Measurements from ENCODE around the gene ADGRE3.
"Not testable (repeated sequence)": the region's sequence is repeated elsewhere in the genome, so short reads cannot be mapped to it uniquely, and the experiment has no call there.

Gene ADGRE3

GRCh38 chr19:14603990-14604387 lies 70.7 kb downstream of the ADGRE3 start:
- H3K9me3 ChIP-seq (ENCODE audit: control insufficient read depth, insufficient read depth, low read length): no peaks in the 10 kb centered on the region
- no peak overlapping the region for H3K9ac ChIP-seq (ENCODE audit: low read depth, low read length)
- no peaks in the 10 kb centered on the region for H3K36me3 ChIP-seq (ENCODE audit: insufficient read depth, low read length)
- no peaks in the 10 kb centered on the region for H3K4me1 ChIP-seq (ENCODE audit: insufficient read depth, low read length)

- H3K36me3 ChIP-seq (ENCODE audit: insufficient read depth, low read length): no peaks in the 10 kb centered on the region
- no peak overlapping the region for H3K9ac ChIP-seq (ENCODE audit: low read depth, low read length)
Observed at GRCh38 chr19:14599548-14600147, 75.0 kb downstream of the ADGRE3 start.

GRCh38 chr19:14595558-14595957 lies 79.1 kb downstream of the ADGRE3 start:
- Histone ChIP-seq H3K9ac (ENCODE audit: low read depth, low read length) (no peak overlapping the region), H3K36me3 (ENCODE audit: insufficient read depth, low read length) (no peaks in the 10 kb centered on the region), H3K4me1 (ENCODE audit: insufficient read depth, low read length) (no peaks in the 10 kb centered on the region), H3K9me3 (ENCODE audit: control insufficient read depth, insufficient read depth, low read length) (no peaks in the 10 kb centered on the region; the same call in 1 of the 2 replicates)

More at GRCh38 chr19:14599548-14600147, 75.0 kb downstream of the ADGRE3 start:
- Histone ChIP-seq H3K4me1 (ENCODE audit: insufficient read depth, low read length) (no peaks in the 10 kb centered on the region), H3K9me3 (ENCODE audit: control insufficient read depth, insufficient read depth, low read length) (no peaks in the 10 kb centered on the region; the same call in 1 of the 2 replicates)

- H3K36me3 ChIP-seq (ENCODE audit: insufficient read depth, low read length); H3K4me1 ChIP-seq (ENCODE audit: insufficient read depth, low read length); H3K9me3 ChIP-seq (ENCODE audit: control insufficient read depth, insufficient read depth, low read length); H3K9ac ChIP-seq (ENCODE audit: low read depth, low read length): not testable (repeated sequence)
Observed at GRCh38 chr19:14589433-14589832, 85.2 kb downstream of the ADGRE3 start.

GRCh38 chr19:14585187-14585586 lies 89.5 kb downstream of the ADGRE3 start:
- H3K9me3 ChIP-seq (ENCODE audit: control insufficient read depth, insufficient read depth, low read length); H3K36me3 ChIP-seq (ENCODE audit: insufficient read depth, low read length); H3K9ac ChIP-seq (ENCODE audit: low read depth, low read length); H3K4me1 ChIP-seq (ENCODE audit: insufficient read depth, low read length): not testable (repeated sequence)

GRCh38 chr19:14584372-14584771 lies 90.3 kb downstream of the ADGRE3 start:
- not testable (repeated sequence) for H3K9ac ChIP-seq (ENCODE audit: low read depth, low read length); H3K4me1 ChIP-seq (ENCODE audit: insufficient read depth, low read length); H3K36me3 ChIP-seq (ENCODE audit: insufficient read depth, low read length); H3K9me3 ChIP-seq (ENCODE audit: control insufficient read depth, insufficient read depth, low read length)

GRCh38 chr19:14582894-14583340 lies 91.7 kb downstream of the ADGRE3 start, which contains the start of gene CLEC17A:
TSS of gene CLEC17A (plus strand) at chr19:14583084. CDS start at chr19:14583161, 77 bp downstream.
- Histone ChIP-seq H3K9me3 (ENCODE audit: control insufficient read depth, insufficient read depth, low read length) (no peaks in the 10 kb centered on the region), H3K36me3 (ENCODE audit: insufficient read depth, low read length) (no peaks in the 10 kb centered on the region), H3K4me1 (ENCODE audit: insufficient read depth, low read length) (peaks cover 6% of the 10 kb centered on the region; the same call in 1 of the 2 replicates), H3K9ac (ENCODE audit: low read depth, low read length) (no peak within 1 kb of the TSS)

- Histone ChIP-seq H3K9ac (ENCODE audit: low read depth, low read length) (no peak overlapping the region), H3K36me3 (ENCODE audit: insufficient read depth, low read length) (no peaks in the 10 kb centered on the region), H3K9me3 (ENCODE audit: control insufficient read depth, insufficient read depth, low read length) (no peaks in the 10 kb centered on the region), H3K4me1 (ENCODE audit: insufficient read depth, low read length) (peaks cover 6% of the 10 kb centered on the region; the same call in 1 of the 2 replicates)
Observed at GRCh38 chr19:14580623-14581237, 93.9 kb downstream of the ADGRE3 start.

GRCh38 chr19:14577885-14578427 lies 96.7 kb downstream of the ADGRE3 start:
- peaks cover 1% of the 10 kb centered on the region; the same call in 1 of the 2 replicates for H3K4me1 ChIP-seq (ENCODE audit: insufficient read depth, low read length)
- no peaks in the 10 kb centered on the region for H3K36me3 ChIP-seq (ENCODE audit: insufficient read depth, low read length)
- no peaks in the 10 kb centered on the region for H3K9me3 ChIP-seq (ENCODE audit: control insufficient read depth, insufficient read depth, low read length)
- no peak overlapping the region for H3K9ac ChIP-seq (ENCODE audit: low read depth, low read length)

GRCh38 chr19:14577264-14577663 lies 97.4 kb downstream of the ADGRE3 start:
- Histone ChIP-seq H3K9me3 (ENCODE audit: control insufficient read depth, insufficient read depth, low read length) (no peaks in the 10 kb centered on the region), H3K4me1 (ENCODE audit: insufficient read depth, low read length) (no peaks in the 10 kb centered on the region; the same call in 1 of the 2 replicates), H3K9ac (ENCODE audit: low read depth, low read length) (no peak overlapping the region), H3K36me3 (ENCODE audit: insufficient read depth, low read length) (no peaks in the 10 kb centered on the region)

- Histone ChIP-seq H3K9me3 (ENCODE audit: control insufficient read depth, insufficient read depth, low read length) (no peaks in the 10 kb centered on the region), H3K4me1 (ENCODE audit: insufficient read depth, low read length) (no peaks in the 10 kb centered on the region; the same call in 1 of the 2 replicates), H3K9ac (ENCODE audit: low read depth, low read length) (no peak overlapping the region), H3K36me3 (ENCODE audit: insufficient read depth, low read length) (no peaks in the 10 kb centered on the region)
Observed at GRCh38 chr19:14576363-14576762, 98.3 kb downstream of the ADGRE3 start.

- Histone ChIP-seq H3K36me3 (ENCODE audit: insufficient read depth, low read length) (no peaks in the 10 kb centered on the region), H3K9me3 (ENCODE audit: control insufficient read depth, insufficient read depth, low read length) (no peaks in the 10 kb centered on the region), H3K9ac (ENCODE audit: low read depth, low read length) (no peak overlapping the region), H3K4me1 (ENCODE audit: insufficient read depth, low read length) (no peaks in the 10 kb centered on the region; the same call in 1 of the 2 replicates)
Observed at GRCh38 chr19:14575428-14575980, 99.1 kb downstream of the ADGRE3 start.

- no peaks in the 10 kb centered on the region for H3K36me3 ChIP-seq (ENCODE audit: insufficient read depth, low read length)
- H3K9me3 ChIP-seq (ENCODE audit: control insufficient read depth, insufficient read depth, low read length): no peaks in the 10 kb centered on the region
- H3K9ac ChIP-seq (ENCODE audit: low read depth, low read length): peak within 1 kb of the TSS; percentile 78
- H3K4me1 ChIP-seq (ENCODE audit: insufficient read depth, low read length): no peaks in the 10 kb centered on the region
Observed at GRCh38 chr19:14571695-14572490, 102.8 kb downstream of the ADGRE3 start, which contains the start of gene NDUFB7. TSS of gene NDUFB7 (minus strand) at chr19:14572066. CDS start at chr19:14572000, 66 bp downstream.
